ENCODE results near the gene ANKRD6. TPM values are rescaled to one million over a fixed set of nuclear protein-coding genes. Genes with fewer than 3 reads are reported as not detected.

ANKRD6 gene
- total RNA-seq, 2 donors from 2014 or later = 1.6 to 3.8 TPM

DNA sequence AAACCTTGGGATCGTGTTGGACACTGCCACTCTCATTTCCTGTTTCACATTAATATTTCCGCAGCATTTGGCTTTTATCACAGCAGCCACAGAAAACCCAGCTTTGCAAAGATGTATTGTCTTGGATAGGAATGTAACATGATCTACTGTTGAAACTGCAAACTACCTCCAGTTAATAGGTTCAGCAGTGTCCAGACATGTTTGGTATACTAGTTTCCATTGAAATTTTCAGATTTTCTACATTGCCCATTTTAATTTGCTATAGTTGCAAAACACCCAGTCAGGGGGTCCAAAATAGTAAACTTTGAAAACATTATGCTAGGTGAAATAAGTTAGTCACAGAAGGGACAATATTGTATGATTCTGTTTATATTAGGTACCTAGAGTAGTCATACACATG, 3.3 kb downstream of the ANKRD6 start:
- Mint-ChIP-seq H3K4me3 (no peak overlapping the region), H3K27me3 (no peaks in the 10 kb centered on the region), H3K4me1 (no peaks in the 10 kb centered on the region), H3K27ac (no peak overlapping the region), H3K9me3 (no peaks in the 10 kb centered on the region), H3K36me3 (ENCODE audit: low read depth) (no peaks in the 10 kb centered on the region)
- no peak for ATAC-seq (replicated peaks)

- H3K4me3 Mint-ChIP-seq = no peak overlapping the region
- ATAC-seq (replicated peaks) = peak; percentile 45
- no peak overlapping the region for H3K27ac Mint-ChIP-seq
- H3K27me3 Mint-ChIP-seq = no peaks in the 10 kb centered on the region
- no peaks in the 10 kb centered on the region for H3K9me3 Mint-ChIP-seq
- no peaks in the 10 kb centered on the region for H3K4me1 Mint-ChIP-seq
- H3K36me3 Mint-ChIP-seq (ENCODE audit: low read depth) = no peaks in the 10 kb centered on the region
Observed at GRCh38 chr6:89438248-89438647, 5.3 kb downstream of the ANKRD6 start.

GRCh38 chr6:89439014-89439413, 6.1 kb downstream of the ANKRD6 start:
- H3K4me3 Mint-ChIP-seq = no peak overlapping the region
- no peak overlapping the region for H3K27ac Mint-ChIP-seq
- no peaks in the 10 kb centered on the region for H3K36me3 Mint-ChIP-seq (ENCODE audit: low read depth)
- no peaks in the 10 kb centered on the region for H3K27me3 Mint-ChIP-seq
- no peaks in the 10 kb centered on the region for H3K9me3 Mint-ChIP-seq
- no peak for ATAC-seq (replicated peaks)
- H3K4me1 Mint-ChIP-seq = no peaks in the 10 kb centered on the region

GRCh38 chr6:89440200-89440599, 7.2 kb downstream of the ANKRD6 start:
- Mint-ChIP-seq H3K27me3 (no peaks in the 10 kb centered on the region), H3K36me3 (ENCODE audit: low read depth) (no peaks in the 10 kb centered on the region), H3K4me3 (no peak overlapping the region)

GRCh38 chr6:89443658-89444057, 10.7 kb downstream of the ANKRD6 start:
- Mint-ChIP-seq H3K4me3 (no peak overlapping the region), H3K27ac (no peak overlapping the region), H3K27me3 (no peaks in the 10 kb centered on the region), H3K4me1 (no peaks in the 10 kb centered on the region), H3K36me3 (ENCODE audit: low read depth) (no peaks in the 10 kb centered on the region), H3K9me3 (no peaks in the 10 kb centered on the region)
- ATAC-seq (replicated peaks) = no peak

More at GRCh38 chr6:89440200-89440599, 7.2 kb downstream of the ANKRD6 start:
- Mint-ChIP-seq H3K27ac (no peak overlapping the region), H3K9me3 (no peaks in the 10 kb centered on the region), H3K4me1 (no peaks in the 10 kb centered on the region)
- ATAC-seq (replicated peaks) = no peak

DNA sequence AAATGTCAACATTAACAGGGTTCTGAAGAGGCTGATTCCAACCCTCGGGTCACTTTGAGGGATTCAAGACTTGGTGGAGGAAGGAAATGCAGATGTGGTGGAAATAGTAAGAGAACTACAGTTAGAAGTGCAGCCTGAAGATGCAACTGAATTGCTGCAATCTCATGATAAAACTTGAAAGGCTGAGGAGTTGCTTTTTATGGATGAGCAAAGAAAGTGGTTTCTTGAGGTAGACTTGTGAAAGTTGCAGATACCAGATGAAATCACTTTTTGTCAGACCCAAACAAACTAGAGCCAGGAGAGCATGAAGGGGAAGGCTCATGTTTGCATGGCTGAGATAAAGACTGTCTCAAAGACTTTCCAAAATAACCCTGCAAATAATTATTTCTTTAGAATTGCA, 16.2 kb downstream of the ANKRD6 start:
- H3K9me3 Mint-ChIP-seq = no peaks in the 10 kb centered on the region
- H3K4me1 Mint-ChIP-seq = no peaks in the 10 kb centered on the region
- no peaks in the 10 kb centered on the region for H3K27me3 Mint-ChIP-seq
- no peak overlapping the region for H3K4me3 Mint-ChIP-seq
- no peaks in the 10 kb centered on the region for H3K36me3 Mint-ChIP-seq (ENCODE audit: low read depth)
- ATAC-seq (replicated peaks) = no peak
- no peak overlapping the region for H3K27ac Mint-ChIP-seq

GRCh38 chr6:89452281-89452680, 19.3 kb downstream of the ANKRD6 start:
- H3K27ac Mint-ChIP-seq = no peak overlapping the region
- H3K4me3 Mint-ChIP-seq = no peak overlapping the region

DNA sequence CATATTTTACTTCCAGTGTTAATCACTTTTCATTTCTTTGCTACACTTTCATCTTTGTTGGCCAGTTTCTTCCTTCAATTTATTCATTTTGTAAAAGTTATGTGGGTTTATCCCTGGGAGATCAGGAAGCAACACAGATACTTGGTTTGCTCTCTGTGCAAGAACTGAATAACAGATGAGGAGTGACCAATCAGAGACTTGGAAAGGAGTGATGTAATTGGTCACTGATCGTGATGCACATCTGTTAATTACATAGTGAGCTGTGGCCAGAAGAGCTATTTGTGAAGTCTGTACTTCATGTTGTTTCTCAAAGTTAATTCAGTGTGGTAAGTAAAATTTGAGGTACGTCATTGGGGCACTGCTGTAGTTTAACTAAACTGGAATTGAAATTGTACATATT, 21.3 kb downstream of the ANKRD6 start:
- H3K27me3 Mint-ChIP-seq = no peaks in the 10 kb centered on the region
- H3K27ac Mint-ChIP-seq = no peak overlapping the region
- no peaks in the 10 kb centered on the region for H3K9me3 Mint-ChIP-seq
- no peaks in the 10 kb centered on the region for H3K36me3 Mint-ChIP-seq (ENCODE audit: low read depth)
- H3K4me3 Mint-ChIP-seq = no peak overlapping the region
- H3K4me1 Mint-ChIP-seq = no peaks in the 10 kb centered on the region
- ATAC-seq (replicated peaks) = no peak

More at GRCh38 chr6:89452281-89452680, 19.3 kb downstream of the ANKRD6 start:
- H3K36me3 Mint-ChIP-seq (ENCODE audit: low read depth) = no peaks in the 10 kb centered on the region
- no peaks in the 10 kb centered on the region for H3K9me3 Mint-ChIP-seq
- H3K27me3 Mint-ChIP-seq = no peaks in the 10 kb centered on the region
- ATAC-seq (replicated peaks) = no peak
- no peaks in the 10 kb centered on the region for H3K4me1 Mint-ChIP-seq

- no peak for ATAC-seq (replicated peaks)
- Mint-ChIP-seq H3K27ac (no peak overlapping the region), H3K9me3 (no peaks in the 10 kb centered on the region), H3K27me3 (no peaks in the 10 kb centered on the region), H3K4me3 (no peak overlapping the region), H3K4me1 (no peaks in the 10 kb centered on the region), H3K36me3 (ENCODE audit: low read depth) (no peaks in the 10 kb centered on the region)
Observed at GRCh38 chr6:89458704-89459103, 25.8 kb downstream of the ANKRD6 start.

DNA sequence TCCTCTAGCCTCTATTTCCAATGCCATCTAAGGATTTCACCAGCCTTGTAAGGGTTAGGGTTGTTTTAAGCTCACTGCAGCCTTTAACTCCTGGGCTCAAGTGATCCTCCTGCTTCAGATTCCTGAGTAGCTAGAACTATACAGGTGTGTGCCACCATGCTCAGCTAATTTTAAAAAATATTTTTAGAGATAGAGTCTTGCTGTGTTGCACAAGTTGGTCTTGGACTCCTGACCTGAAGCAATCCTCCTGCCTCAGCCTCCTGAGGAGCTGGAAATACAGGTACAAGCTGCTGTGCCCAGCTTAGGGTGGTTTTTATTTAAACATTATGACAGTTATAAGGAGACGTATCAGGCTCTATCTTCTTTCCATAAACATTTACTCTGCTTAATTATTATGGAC, 26.5 kb downstream of the ANKRD6 start:
- Mint-ChIP-seq H3K36me3 (ENCODE audit: low read depth) (no peaks in the 10 kb centered on the region), H3K4me1 (no peaks in the 10 kb centered on the region), H3K27ac (no peak overlapping the region), H3K27me3 (no peaks in the 10 kb centered on the region), H3K9me3 (no peaks in the 10 kb centered on the region), H3K4me3 (no peak overlapping the region)
- ATAC-seq (replicated peaks) = no peak

- no peaks in the 10 kb centered on the region for H3K27me3 Mint-ChIP-seq
- no peak overlapping the region for H3K27ac Mint-ChIP-seq
- no peak overlapping the region for H3K4me3 Mint-ChIP-seq
- H3K36me3 Mint-ChIP-seq (ENCODE audit: low read depth) = no peaks in the 10 kb centered on the region
- no peak for ATAC-seq (replicated peaks)
- no peaks in the 10 kb centered on the region for H3K4me1 Mint-ChIP-seq
- H3K9me3 Mint-ChIP-seq = no peaks in the 10 kb centered on the region
Observed at GRCh38 chr6:89460713-89461112, 27.8 kb downstream of the ANKRD6 start.

GRCh38 chr6:89462503-89462902, 29.6 kb downstream of the ANKRD6 start:
- Mint-ChIP-seq H3K36me3 (ENCODE audit: low read depth) (no peaks in the 10 kb centered on the region), H3K4me1 (no peaks in the 10 kb centered on the region), H3K27ac (no peak overlapping the region), H3K27me3 (no peaks in the 10 kb centered on the region), H3K4me3 (no peak overlapping the region), H3K9me3 (no peaks in the 10 kb centered on the region)
- no peak for ATAC-seq (replicated peaks)

DNA sequence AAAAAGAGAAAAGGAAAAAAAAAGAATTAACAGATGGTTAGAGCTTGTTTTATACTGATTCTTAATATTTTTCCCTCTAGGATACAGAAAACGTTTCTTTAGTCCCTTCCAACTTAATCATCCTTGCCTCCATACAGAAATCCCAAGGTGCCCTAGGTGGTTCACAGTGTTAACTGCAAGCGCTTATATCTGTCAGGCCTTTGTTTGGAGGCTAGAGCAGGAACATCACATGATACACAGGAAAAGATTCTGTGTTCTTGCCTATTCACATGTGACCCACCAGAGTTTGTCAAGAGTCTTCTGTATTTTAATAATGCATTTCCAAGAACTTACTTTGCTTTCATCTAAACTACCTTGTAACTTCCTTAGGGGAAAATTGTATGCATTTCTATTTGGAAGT, 31.3 kb downstream of the ANKRD6 start:
- no peak overlapping the region for H3K27ac Mint-ChIP-seq
- H3K36me3 Mint-ChIP-seq (ENCODE audit: low read depth) = no peaks in the 10 kb centered on the region
- no peak for ATAC-seq (replicated peaks)
- no peak overlapping the region for H3K4me3 Mint-ChIP-seq
- H3K27me3 Mint-ChIP-seq = no peaks in the 10 kb centered on the region
- H3K4me1 Mint-ChIP-seq = no peaks in the 10 kb centered on the region
- H3K9me3 Mint-ChIP-seq = no peaks in the 10 kb centered on the region

DNA sequence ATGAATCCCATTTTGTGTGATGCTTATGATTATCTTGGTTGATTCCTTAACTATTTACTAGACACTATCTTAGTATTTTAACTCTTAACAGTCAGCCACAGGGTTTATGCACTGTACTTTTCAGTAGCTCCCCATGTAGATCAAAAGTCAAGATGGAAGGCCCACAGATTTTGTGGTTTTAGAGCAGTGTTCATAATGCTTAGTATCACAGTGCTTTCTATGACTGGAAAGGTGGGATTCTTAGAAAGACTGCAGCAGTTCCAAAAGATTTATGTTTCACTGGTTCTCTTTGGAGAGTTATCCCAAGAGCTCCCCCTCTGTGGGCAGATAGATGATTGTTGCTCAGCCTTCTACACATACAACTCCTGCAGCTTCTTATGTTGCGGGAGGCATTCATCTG, 34.5 kb downstream of the ANKRD6 start:
- Mint-ChIP-seq H3K4me1 (no peaks in the 10 kb centered on the region), H3K9me3 (no peaks in the 10 kb centered on the region), H3K36me3 (ENCODE audit: low read depth) (no peaks in the 10 kb centered on the region), H3K27me3 (peaks cover 4% of the 10 kb centered on the region), H3K27ac (no peak overlapping the region), H3K4me3 (no peak overlapping the region)
- no peak for ATAC-seq (replicated peaks)

GRCh38 chr6:89468998-89469397, 36.0 kb downstream of the ANKRD6 start:
- ATAC-seq (replicated peaks) = no peak
- peaks cover 4% of the 10 kb centered on the region for H3K27me3 Mint-ChIP-seq
- no peaks in the 10 kb centered on the region for H3K36me3 Mint-ChIP-seq (ENCODE audit: low read depth)
- no peak overlapping the region for H3K27ac Mint-ChIP-seq
- H3K4me1 Mint-ChIP-seq = no peaks in the 10 kb centered on the region
- H3K4me3 Mint-ChIP-seq = no peak overlapping the region
- H3K9me3 Mint-ChIP-seq = no peaks in the 10 kb centered on the region

GRCh38 chr6:89471287-89471867, 38.4 kb downstream of the ANKRD6 start:
- Mint-ChIP-seq H3K4me1 (peaks cover 9% of the 10 kb centered on the region), H3K36me3 (ENCODE audit: low read depth) (no peaks in the 10 kb centered on the region), H3K27ac (no peak overlapping the region), H3K27me3 (peaks cover 4% of the 10 kb centered on the region), H3K9me3 (no peaks in the 10 kb centered on the region), H3K4me3 (no peak overlapping the region)
- ATAC-seq (replicated peaks) = no peak

Data from activated T-helper 17 cell treated with anti-CD3 and anti-CD28 coated beads, Interleukin-2, amount 50 U/mL, for 72 hours (primary cell).